GM12878 (cell line): ENCODE measurements around the gene WTIP. TPM values are rescaled to one million over a fixed set of nuclear protein-coding genes. Genes with fewer than 3 reads are reported as not detected.

ENCODE experiments used
- ATAC-seq: fragments of 200-7000 bp; cut with Tn5 transposase; 3 replicates; pipeline ENCODE4 v1.9.1; 2020; ENCODE audit warnings: mild to moderate bottlenecking, moderate library complexity
- BruUV-seq: library from RNA; stranded (reverse); fragments of 400-500 nt; replicated peaks from 2 replicates; lab custom pipeline; 2021; lab: Mats Ljungman, UMichigan
- CTCF ChIA-PET: fragments of 300-600 bp; sonication (Branson Sonifier 250); formaldehyde crosslinking; extraction: SDS; loops from one replicate; lab custom pipeline; 2021; ENCODE audit warnings: inconsistent platforms; lab: Yijun Ruan, JAX
- POLR2A ChIA-PET: fragments of 350-600 bp; formaldehyde crosslinking; extraction: SDS; loops from one replicate; lab custom pipeline; 2021; ENCODE audit warnings: inconsistent platforms; lab: Charles Lee
- RAD21 ChIA-PET: fragments of 300-600 bp; sonication (Branson Sonifier 250); formaldehyde crosslinking; loops from one replicate; lab custom pipeline; 2023; ENCODE audit warnings: antibody characterized with exemption; ENCODE audit not compliant: unreplicated experiment; lab: Charles Lee
- SMC1A ChIA-PET: fragments of 300-600 bp; sonication (Branson Sonifier 250); formaldehyde crosslinking; loops from one replicate; lab custom pipeline; 2023; ENCODE audit not compliant: unreplicated experiment, uncharacterized antibody; lab: Charles Lee
- DNase-seq: peaks from one replicate; pipeline ENCODE4 v3.0.0-alpha.2; 2011; ENCODE audit warnings: low read depth, low spot score
- FAIRE-seq: peaks from 3 replicates; lab custom pipeline; 2011; peaks lifted over from hg19 to GRCh38; lab: Jason Lieb, UNC
- H2AFZ ChIP-seq: 2 replicates; pipeline ENCODE4 v1.6.0; 2011; ENCODE audit warnings: low read depth, low read length, control low read depth; ENCODE audit not compliant: control insufficient read depth
- H3K27ac ChIP-seq: 2 replicates; pipeline ENCODE4 v1.5.1; 2011; ENCODE audit warnings: control low read depth; ENCODE audit not compliant: control insufficient read depth, insufficient read depth
- H3K27me3 ChIP-seq, 2 experiments: replicated peaks in 1 of 2; 2 replicates each; pipeline versions ENCODE4 v1.6.0 to v1.6.1; 2011; ENCODE audit warnings: low read length in 1 of 2; ENCODE audit not compliant: control insufficient read depth in 2 of 2, insufficient read depth in 2 of 2
- H3K36me3 ChIP-seq, 2 experiments: 2 replicates each; pipeline ENCODE4 v1.5.1; 2011; ENCODE audit warnings: low read length in 1 of 2; ENCODE audit not compliant: control insufficient read depth in 2 of 2, insufficient read depth in 2 of 2
- H3K4me1 ChIP-seq: 2 replicates; pipeline ENCODE4 v1.6.1; 2011; ENCODE audit warnings: mild to moderate bottlenecking, low read length, moderate library complexity, mixed read lengths; ENCODE audit not compliant: control insufficient read depth, insufficient read depth
- H3K4me2 ChIP-seq: 2 replicates; pipeline ENCODE4 v1.6.0; 2011; ENCODE audit warnings: control low read depth; ENCODE audit not compliant: control insufficient read depth, insufficient read depth
- H3K4me3 ChIP-seq: fragments of 200-600 bp; sonication (generic); 2 replicates; pipeline ENCODE4 v1.5.1; 2016
- H3K79me2 ChIP-seq: 2 replicates; pipeline ENCODE4 v1.6.0; 2011; ENCODE audit warnings: low read length; ENCODE audit not compliant: control insufficient read depth, insufficient read depth
- H3K9ac ChIP-seq: 2 replicates; pipeline ENCODE4 v1.8.0; 2011; ENCODE audit warnings: low read length, control low read depth, mixed read lengths; ENCODE audit not compliant: control insufficient read depth, insufficient read depth
- H3K9me3 ChIP-seq: replicated peaks from 3 replicates; pipeline ENCODE4 v1.5.1; 2011; ENCODE audit warnings: mild to moderate bottlenecking, low read length; ENCODE audit not compliant: control insufficient read depth, insufficient read depth
- H4K20me1 ChIP-seq: 2 replicates; pipeline ENCODE4 v1.6.0; 2011; ENCODE audit not compliant: control insufficient read depth, insufficient read depth
- ATF2 ChIP-seq: IDR thresholded peaks from 2 replicates; pipeline ENCODE4 v1.6.1; 2012; ENCODE audit warnings: low read length, inconsistent platforms
- CBFB ChIP-seq: IDR thresholded peaks from 2 replicates; pipeline ENCODE4 v1.6.1; 2016; ENCODE audit warnings: antibody characterized with exemption, low read depth
- CUX1 ChIP-seq: IDR thresholded peaks from 2 replicates; pipeline ENCODE4 v1.6.1; 2012; ENCODE audit warnings: improper control_type of control experiment, low read depth, low read length; ENCODE audit not compliant: insufficient replicate concordance
- FOS ChIP-seq: IDR thresholded peaks from 3 replicates; pipeline ENCODE4 v1.6.1; 2011; ENCODE audit warnings: borderline replicate concordance; ENCODE audit not compliant: insufficient read length; ENCODE audit errors: extremely low read depth
- IRF4 ChIP-seq: IDR thresholded peaks from 2 replicates; pipeline ENCODE4 v1.6.1; 2011; ENCODE audit warnings: low read depth, low read length
- KLF5 ChIP-seq: fragments of 450-650 bp; IDR thresholded peaks from 2 replicates; pipeline ENCODE4 v1.6.1; 2014; ENCODE audit warnings: mild to moderate bottlenecking; ENCODE audit not compliant: partially characterized antibody
- MYC ChIP-seq: IDR thresholded peaks from 2 replicates; pipeline ENCODE4 v1.6.1; 2011; ENCODE audit warnings: mild to moderate bottlenecking, low read length, moderate library complexity, inconsistent platforms; ENCODE audit not compliant: insufficient read depth, insufficient replicate concordance, insufficient read length, severe bottlenecking
- NR2C1 ChIP-seq: fragments of 450-650 bp; IDR thresholded peaks from 2 replicates; pipeline ENCODE4 v1.6.1; 2017; ENCODE audit warnings: antibody characterized with exemption, mild to moderate bottlenecking, moderate library complexity
- NR2F1 ChIP-seq: fragments of 450-650 bp; conservative IDR thresholded peaks from 2 replicates; pipeline ENCODE4 v1.6.1; 2017; ENCODE audit warnings: mild to moderate bottlenecking
- PKNOX1 ChIP-seq: fragments of 450-650 bp; IDR thresholded peaks from 2 replicates; pipeline ENCODE4 v1.6.1; 2016; ENCODE audit warnings: mild to moderate bottlenecking
- RAD21 ChIP-seq: IDR thresholded peaks from 2 replicates; pipeline ENCODE4 v1.6.1; 2011; ENCODE audit warnings: mild to moderate bottlenecking, low read depth, low read length, moderate library complexity; ENCODE audit not compliant: insufficient read depth
- SIX5 ChIP-seq: IDR thresholded peaks from 2 replicates; pipeline ENCODE4 v1.6.1; 2011; ENCODE audit warnings: mild to moderate bottlenecking, low read depth, low read length, moderate library complexity; ENCODE audit not compliant: severe bottlenecking
- SMAD1 ChIP-seq: fragments of 450-650 bp; IDR thresholded peaks from 2 replicates; pipeline ENCODE4 v1.6.1; 2018; ENCODE audit warnings: mild to moderate bottlenecking, low read depth; ENCODE audit not compliant: partially characterized antibody
- SMARCA5 ChIP-seq: fragments of 450-650 bp; IDR thresholded peaks from 2 replicates; pipeline ENCODE4 v1.6.1; 2017; ENCODE audit warnings: mild to moderate bottlenecking
- SREBF1 ChIP-seq: IDR thresholded peaks from 2 replicates; pipeline ENCODE4 v1.6.1; 2012; ENCODE audit warnings: mild to moderate bottlenecking, low read length
- ZNF622 ChIP-seq: fragments of 450-650 bp; IDR thresholded peaks from 2 replicates; pipeline ENCODE4 v1.6.1; 2017; ENCODE audit warnings: mild to moderate bottlenecking, inconsistent platforms
- ZZZ3 ChIP-seq: IDR thresholded peaks from 2 replicates; pipeline ENCODE4 v1.6.1; 2011; ENCODE audit warnings: low read depth; ENCODE audit not compliant: control insufficient read depth, insufficient read length
- WGBS: methylation state at CpG from one replicate; pipeline ENCODE4 v1.1.6; 2016; ENCODE audit warnings: low lambda C conversion rate; ENCODE audit not compliant: insufficient replicate concordance, insufficient coverage; ENCODE audit errors: missing lambda C conversion rate; 5-methylcytosine and 5-hydroxymethylcytosine counted together
- in situ Hi-C: fragments of 300-500 bp; cut with MboI; formaldehyde crosslinking; loops from 9 replicates; pipeline ENCODE4 v1.14.3; 2018; ENCODE audit warnings: mixed read lengths
- intact Hi-C: fragments of 100-400 bp; cut with micrococcal nuclease; formaldehyde crosslinking; loops from one replicate; pipeline ENCODE4 v1.14.2; 2022; ENCODE audit not compliant: unreplicated experiment
- polyA plus RNA-seq, 11 experiments: library from polyadenylated mRNA; depleted of rRNA in 4 of 11; unstranded in 6 of 11; stranded (reverse) in 5 of 11; fragments of >200 nt; fragmentation: Nextera tagmentation in 4 of 11; fragmentation: Illumina TruSeq in 1 of 11; extraction: Ambion mirVana in 4 of 11; extraction: Trizol in 1 of 11; gene quantifications; 1 replicate in 1 of 11; 2 replicates in 10 of 11; pipeline versions ENCODE4 v1.2.1 to v1.2.3, GENCODE V29; 2011 to 2016; ENCODE audit warnings: inconsistent platforms in 2 of 11, missing spikeins in 2 of 11, low read depth in 1 of 11
- total RNA-seq, 4 experiments: library from RNA; depleted of rRNA in 3 of 4; stranded (reverse); fragments of >200 nt in 3 of 4; fragmentation: Illumina TruSeq in 1 of 4; extraction: Trizol in 1 of 4; gene quantifications; 2 replicates each; pipeline versions ENCODE4 v1.2.1 to v1.2.3, GENCODE V29; 2013 to 2021

The WTIP gene
- total and polyA plus RNA-seq, 10 of the 15 experiments (the other 5 are each of a cell fraction or from before 2014, with no cell fraction given), result 0.06 to 0.77 (median 0.17) TPM; not detected in 2

- in situ Hi-C loops (no loop called here), intact Hi-C loops (no loop called here)
- no peak for ATAC-seq
- no peak for DNase-seq
- Histone ChIP-seq H4K20me1 (no peaks in the 10 kb centered on the region), H3K4me1 (no peaks in the 10 kb centered on the region), H3K27ac (no peak overlapping the region), H3K36me3 (peaks cover 3 to 22% of the 10 kb centered on the region in 2 experiments), H3K9ac (no peak overlapping the region), H3K4me3 (no peak overlapping the region), H3K4me2 (no peak overlapping the region), H3K9me3 (no peaks in the 10 kb centered on the region), H3K79me2 (no peaks in the 10 kb centered on the region), H2AFZ (no peak overlapping the region), H3K27me3 (no peaks in the 10 kb centered on the region)
- CTCF ChIA-PET, result interaction anchor here (1.5 kb wide), 1 partner anchor 29 kb away, joined by 8 read pairs; no protein-coding TSS in a partner anchor
- POLR2A ChIA-PET, result no interaction called here
- BruUV-seq, result no TSS peak
- WGBS, result 99% methylated on average over 8 of the region's 8 CpGs
- RAD21 ChIA-PET, result no interaction called here
- SMC1A ChIA-PET, result no interaction called here
- FAIRE-seq, result no peak
- TF ChIP-seq CUX1 (no peak), PKNOX1 (no peak), FOS (no peak), ATF2 (no peak), SMAD1 (no peak), ZNF622 (no peak), NR2F1 (no peak), NR2C1 (no peak), IRF4 (no peak), SREBF1 (no peak), SIX5 (no peak), CBFB (no peak), SMARCA5 (no peak), KLF5 (no peak), RAD21 (no peak), MYC (no peak), ZZZ3 (no peak)
Measured at GRCh38 chr19:34471906-34472700, 9.5 kb upstream of the WTIP start.
